ENCODE data around the gene PLK4.
"Not testable (repeated sequence)": the region's sequence is repeated elsewhere in the genome, so short reads cannot be mapped to it uniquely, and the experiment has no call there.

Gene PLK4

GRCh38 chr4:127875791-127876190, 4.9 kb upstream of the PLK4 start:
- peaks cover 4% of the 10 kb centered on the region for H3K9me3 Mint-ChIP-seq
- no peak overlapping the region for H3K4me3 Mint-ChIP-seq
- peaks cover 3% of the 10 kb centered on the region for H3K27me3 Mint-ChIP-seq
- peaks cover 6% of the 10 kb centered on the region for H3K36me3 Mint-ChIP-seq (ENCODE audit: low read depth)
- H3K4me1 Mint-ChIP-seq (ENCODE audit: low read depth): peaks cover 15% of the 10 kb centered on the region
- no peak overlapping the region for H3K27ac Mint-ChIP-seq

- H3K27ac Mint-ChIP-seq: peak overlapping the region; percentile 99
- H3K9me3 Mint-ChIP-seq: no peaks in the 10 kb centered on the region
- peaks cover 28% of the 10 kb centered on the region for H3K4me1 Mint-ChIP-seq (ENCODE audit: low read depth)
- H3K27me3 Mint-ChIP-seq: peaks cover 3% of the 10 kb centered on the region
- peak overlapping the region; percentile 100 for H3K4me3 Mint-ChIP-seq
- peaks cover 26% of the 10 kb centered on the region for H3K36me3 Mint-ChIP-seq (ENCODE audit: low read depth)
These were observed 821 bp downstream of the PLK4 start for GRCh38 chr4:127881563-127881864.

- Mint-ChIP-seq H3K36me3 (ENCODE audit: low read depth) (peaks cover 60% of the 10 kb centered on the region), H3K27ac (no peak overlapping the region), H3K4me3 (no peak overlapping the region), H3K27me3 (no peaks in the 10 kb centered on the region), H3K4me1 (ENCODE audit: low read depth) (peaks cover 3% of the 10 kb centered on the region), H3K9me3 (no peaks in the 10 kb centered on the region)
These were observed 7.9 kb downstream of the PLK4 start for GRCh38 chr4:127888559-127888958.

- no peak overlapping the region for H3K4me3 Mint-ChIP-seq
- H3K27ac Mint-ChIP-seq: no peak overlapping the region
- no peaks in the 10 kb centered on the region for H3K27me3 Mint-ChIP-seq
- no peaks in the 10 kb centered on the region for H3K9me3 Mint-ChIP-seq
- peaks cover 68% of the 10 kb centered on the region for H3K36me3 Mint-ChIP-seq (ENCODE audit: low read depth)
- H3K4me1 Mint-ChIP-seq (ENCODE audit: low read depth): peaks cover 3% of the 10 kb centered on the region
These were observed 9.2 kb downstream of the PLK4 start for GRCh38 chr4:127889903-127890302.

- no peaks in the 10 kb centered on the region for H3K4me1 Mint-ChIP-seq (ENCODE audit: low read depth)
These were observed 15.4 kb downstream of the PLK4 start for GRCh38 chr4:127896069-127896468.

GRCh38 chr4:127896528-127896927, 15.8 kb downstream of the PLK4 start:
- Mint-ChIP-seq H3K36me3 (ENCODE audit: low read depth) (peaks cover 60% of the 10 kb centered on the region), H3K27me3 (no peaks in the 10 kb centered on the region), H3K27ac (no peak overlapping the region), H3K9me3 (no peaks in the 10 kb centered on the region), H3K4me1 (ENCODE audit: low read depth) (no peaks in the 10 kb centered on the region), H3K4me3 (no peak overlapping the region)

More at GRCh38 chr4:127896069-127896468, 15.4 kb downstream of the PLK4 start:
- Mint-ChIP-seq H3K4me3 (no peak overlapping the region), H3K27ac (no peak overlapping the region), H3K9me3 (no peaks in the 10 kb centered on the region), H3K27me3 (no peaks in the 10 kb centered on the region), H3K36me3 (ENCODE audit: low read depth) (peaks cover 60% of the 10 kb centered on the region)

GRCh38 chr4:127899682-127900081, 19.0 kb downstream of the PLK4 start:
- H3K9me3 Mint-ChIP-seq; H3K4me3 Mint-ChIP-seq; H3K27ac Mint-ChIP-seq; H3K27me3 Mint-ChIP-seq; H3K4me1 Mint-ChIP-seq (ENCODE audit: low read depth): not testable (repeated sequence)
- peaks cover 43% of the 10 kb centered on the region for H3K36me3 Mint-ChIP-seq (ENCODE audit: low read depth)

- H3K4me1 Mint-ChIP-seq (ENCODE audit: low read depth): no peaks in the 10 kb centered on the region
- H3K27ac Mint-ChIP-seq: no peak overlapping the region
- no peaks in the 10 kb centered on the region for H3K27me3 Mint-ChIP-seq
- H3K4me3 Mint-ChIP-seq: no peak overlapping the region
- peaks cover 6% of the 10 kb centered on the region for H3K9me3 Mint-ChIP-seq
- peaks cover 13% of the 10 kb centered on the region for H3K36me3 Mint-ChIP-seq (ENCODE audit: low read depth)
These were observed 24.3 kb downstream of the PLK4 start for GRCh38 chr4:127905029-127905428.

- Mint-ChIP-seq H3K4me1 (ENCODE audit: low read depth) (no peaks in the 10 kb centered on the region), H3K36me3 (ENCODE audit: low read depth) (peaks cover 32% of the 10 kb centered on the region), H3K27me3 (no peaks in the 10 kb centered on the region), H3K4me3 (no peak overlapping the region), H3K27ac (no peak overlapping the region), H3K9me3 (no peaks in the 10 kb centered on the region)
These were observed 35.8 kb downstream of the PLK4 start for GRCh38 chr4:127916512-127916911.

- no peaks in the 10 kb centered on the region for H3K9me3 Mint-ChIP-seq
- no peaks in the 10 kb centered on the region for H3K4me1 Mint-ChIP-seq (ENCODE audit: low read depth)
- H3K27ac Mint-ChIP-seq: no peak overlapping the region
- H3K4me3 Mint-ChIP-seq: no peak overlapping the region
- H3K36me3 Mint-ChIP-seq (ENCODE audit: low read depth): peaks cover 32% of the 10 kb centered on the region
- H3K27me3 Mint-ChIP-seq: no peaks in the 10 kb centered on the region
These were observed 36.5 kb downstream of the PLK4 start for GRCh38 chr4:127917151-127917550.

GRCh38 chr4:127920521-127920920, 39.8 kb downstream of the PLK4 start:
- H3K4me3 Mint-ChIP-seq: no peak overlapping the region
- H3K4me1 Mint-ChIP-seq (ENCODE audit: low read depth): no peaks in the 10 kb centered on the region
- H3K36me3 Mint-ChIP-seq (ENCODE audit: low read depth): peaks cover 55% of the 10 kb centered on the region
- H3K27ac Mint-ChIP-seq: no peak overlapping the region
- no peaks in the 10 kb centered on the region for H3K9me3 Mint-ChIP-seq
- H3K27me3 Mint-ChIP-seq: no peaks in the 10 kb centered on the region

GRCh38 chr4:127922226-127922625, 41.5 kb downstream of the PLK4 start:
- H3K4me3 Mint-ChIP-seq: no peak overlapping the region
- H3K4me1 Mint-ChIP-seq (ENCODE audit: low read depth): no peaks in the 10 kb centered on the region
- H3K36me3 Mint-ChIP-seq (ENCODE audit: low read depth): peaks cover 65% of the 10 kb centered on the region
- no peaks in the 10 kb centered on the region for H3K27me3 Mint-ChIP-seq
- no peak overlapping the region for H3K27ac Mint-ChIP-seq
- H3K9me3 Mint-ChIP-seq: no peaks in the 10 kb centered on the region

- not testable (repeated sequence) for H3K27me3 Mint-ChIP-seq; H3K27ac Mint-ChIP-seq; H3K4me1 Mint-ChIP-seq (ENCODE audit: low read depth); H3K9me3 Mint-ChIP-seq; H3K4me3 Mint-ChIP-seq
- H3K36me3 Mint-ChIP-seq (ENCODE audit: low read depth): peaks cover 65% of the 10 kb centered on the region
These were observed 45.0 kb downstream of the PLK4 start for GRCh38 chr4:127925720-127926119.

- no peak overlapping the region for H3K4me3 Mint-ChIP-seq
- H3K4me1 Mint-ChIP-seq (ENCODE audit: low read depth): no peaks in the 10 kb centered on the region
- no peak overlapping the region for H3K27ac Mint-ChIP-seq
- no peaks in the 10 kb centered on the region for H3K9me3 Mint-ChIP-seq
- H3K36me3 Mint-ChIP-seq (ENCODE audit: low read depth): peaks cover 40% of the 10 kb centered on the region
- H3K27me3 Mint-ChIP-seq: no peaks in the 10 kb centered on the region
These were observed 49.5 kb downstream of the PLK4 start for GRCh38 chr4:127930175-127930574.

GRCh38 chr4:127931836-127932235, 51.1 kb downstream of the PLK4 start:
- H3K27ac Mint-ChIP-seq; H3K4me1 Mint-ChIP-seq (ENCODE audit: low read depth); H3K9me3 Mint-ChIP-seq; H3K4me3 Mint-ChIP-seq; H3K27me3 Mint-ChIP-seq: not testable (repeated sequence)
- peaks cover 26% of the 10 kb centered on the region for H3K36me3 Mint-ChIP-seq (ENCODE audit: low read depth)

GRCh38 chr4:127936974-127937373, 56.3 kb downstream of the PLK4 start:
- H3K27me3 Mint-ChIP-seq: no peaks in the 10 kb centered on the region
- no peaks in the 10 kb centered on the region for H3K9me3 Mint-ChIP-seq
- H3K27ac Mint-ChIP-seq: no peak overlapping the region
- H3K4me3 Mint-ChIP-seq: no peak overlapping the region
- peaks cover 5% of the 10 kb centered on the region for H3K4me1 Mint-ChIP-seq (ENCODE audit: low read depth)
- peaks cover 35% of the 10 kb centered on the region for H3K36me3 Mint-ChIP-seq (ENCODE audit: low read depth)

Measured in stimulated activated naive CD8-positive, alpha-beta T cell treated with anti-CD3 and anti-CD28 coated beads, Interleukin-15, Interleukin-2, amounts not matched to agents 100 ng/mL and 50 ng/mL, for 24 hours (primary cell).